ENCODE measurements around the gene GRAMD2B. TPM values are rescaled to one million over a fixed set of nuclear protein-coding genes. Genes with fewer than 3 reads are reported as not detected.

The GRAMD2B gene
- total RNA-seq, 1 experiment from 2014 or later = 7.2 TPM

DNA sequence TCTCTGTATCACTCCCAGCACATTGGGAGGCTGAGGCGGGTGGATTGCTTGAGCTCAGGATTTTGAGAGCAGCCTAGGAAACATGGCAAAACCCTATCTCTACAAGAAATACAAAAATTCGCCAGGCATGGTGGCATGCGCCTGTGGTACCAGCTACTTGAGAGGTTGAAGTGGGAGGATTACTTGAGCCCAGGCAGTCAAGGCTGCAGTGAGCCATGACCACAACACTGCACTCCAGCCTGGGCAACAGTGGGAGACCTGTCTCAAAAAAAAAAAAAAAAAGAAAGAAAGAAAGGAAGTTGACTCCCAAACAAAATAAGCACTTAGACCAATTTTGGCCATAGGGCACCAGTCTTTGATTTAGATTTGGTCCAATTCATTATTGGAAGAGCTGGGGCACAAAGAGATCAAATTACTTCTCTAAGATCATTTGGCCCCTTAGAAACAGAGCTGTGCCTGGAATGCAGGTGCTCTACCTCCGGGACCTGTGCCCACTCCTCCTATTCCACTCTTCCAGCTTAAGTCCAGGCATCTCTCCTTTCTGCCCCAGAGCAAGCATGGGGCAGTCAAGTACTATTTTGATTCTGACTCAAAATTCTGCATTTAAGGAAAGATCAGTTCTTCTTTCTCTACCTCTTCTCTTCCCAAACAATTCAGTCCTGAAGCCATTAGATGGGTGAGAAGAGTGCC, 112.8 kb downstream of the GRAMD2B start:
- H4K20me1 ChIP-seq (ENCODE audit: insufficient read depth) = no peaks in the 10 kb centered on the region
- POLR2A ChIA-PET = interaction anchor here (0.7 kb wide), 1 partner anchor 180 kb away, joined by 4 read pairs; no protein-coding TSS in a partner anchor
- H3K9ac ChIP-seq (ENCODE audit: low read length) = no peak overlapping the region
- H3K79me2 ChIP-seq (ENCODE audit: insufficient read depth, low read length) = no peaks in the 10 kb centered on the region
- intact Hi-C loops (cut with micrococcal nuclease) = loop anchor here (10.0 kb wide), 1 partner anchor 301 kb away; no protein-coding TSS in a partner anchor
- no peak overlapping the region for H3K4me2 ChIP-seq (ENCODE audit: low read length)
- DNase-seq (ENCODE audit: low read depth, low spot score) = no peak
- H3K36me3 ChIP-seq (ENCODE audit: control insufficient read depth in 1 of 2, insufficient read depth in 2 of 2, low read length in 2 of 2) = no peaks in the 10 kb centered on the region
- CTCF ChIA-PET = interaction anchor here (2.3 kb wide), 1 partner anchor 182 kb away, joined by 7 read pairs; no protein-coding TSS in a partner anchor
- RAD21 ChIA-PET (ENCODE audit: low non-redundant PET in 1 of 2, low total read pairs in 2 of 2, uncharacterized antibody in 2 of 2, unreplicated experiment in 2 of 2) = no interaction called here
- H2AFZ ChIP-seq (ENCODE audit: low read depth, low read length, poor library complexity, severe bottlenecking) = no peak overlapping the region
- peaks cover 0 to 4% of the 10 kb centered on the region in 2 experiments; a peak in 2 of 4 replicates for H3K4me1 ChIP-seq (ENCODE audit: control insufficient read depth in 1 of 2, insufficient read depth in 2 of 2, low read length in 2 of 2)
- TF ChIP-seq ZNF274 (IDR thresholded peaks at IDR 0.05; ENCODE audit: low read depth, low read length) (no peak), ELF1 (IDR thresholded peaks at IDR 0.05; ENCODE audit: borderline replicate concordance, low read depth) (no peak)
- no peak overlapping the region for H3K27ac ChIP-seq (ENCODE audit: low read depth, low read length)
- H3K9me2 ChIP-seq (ENCODE audit: insufficient read depth) = no peaks in the 10 kb centered on the region
- H3K4me3 ChIP-seq (replicated peaks in 1 of 2; ENCODE audit: low read depth in 1 of 2, low read length in 2 of 2) = no peak overlapping the region
- BruUV-seq (replicated peaks) = no TSS peak
- H3K27me3 ChIP-seq (ENCODE audit: insufficient read depth, low read length) = no peaks in the 10 kb centered on the region
- no peak for ATAC-seq
- no peaks in the 10 kb centered on the region for H3K9me3 ChIP-seq (ENCODE audit: control insufficient read depth in 1 of 2, insufficient read depth in 1 of 2, low read depth in 1 of 2, low read length in 2 of 2)

DNA sequence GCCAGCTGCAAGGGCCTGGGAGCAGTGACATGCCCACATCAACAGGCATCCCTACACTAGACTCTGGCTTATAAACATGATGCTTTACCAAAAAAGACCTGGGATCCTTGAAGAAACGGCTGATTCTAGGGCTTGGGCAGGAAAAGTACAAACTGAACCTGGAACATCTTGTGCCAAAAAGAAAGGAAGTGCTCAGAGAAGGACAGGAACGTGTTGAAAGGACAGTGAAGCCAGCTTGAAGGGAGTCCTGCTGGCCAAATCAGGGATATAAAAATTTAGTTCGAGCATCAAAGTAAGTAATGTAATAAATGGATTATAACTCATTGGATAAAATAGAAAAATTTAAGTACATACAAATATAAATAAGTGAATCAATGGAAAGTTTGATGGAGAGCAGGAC, 113.7 kb downstream of the GRAMD2B start:
- Histone ChIP-seq H3K9me2 (ENCODE audit: insufficient read depth) (no peaks in the 10 kb centered on the region), H3K9me3 (ENCODE audit: control insufficient read depth in 1 of 2, insufficient read depth in 1 of 2, low read depth in 1 of 2, low read length in 2 of 2) (no peaks in the 10 kb centered on the region), H4K20me1 (ENCODE audit: insufficient read depth) (no peaks in the 10 kb centered on the region), H3K27me3 (ENCODE audit: insufficient read depth, low read length) (no peaks in the 10 kb centered on the region), H2AFZ (ENCODE audit: low read depth, low read length, poor library complexity, severe bottlenecking) (no peak overlapping the region), H3K27ac (ENCODE audit: low read depth, low read length) (no peak overlapping the region), H3K79me2 (ENCODE audit: insufficient read depth, low read length) (no peaks in the 10 kb centered on the region), H3K36me3 (ENCODE audit: control insufficient read depth in 1 of 2, insufficient read depth in 2 of 2, low read length in 2 of 2) (no peaks in the 10 kb centered on the region), H3K9ac (ENCODE audit: low read length) (no peak overlapping the region), H3K4me2 (ENCODE audit: low read length) (no peak overlapping the region), H3K4me1 (ENCODE audit: control insufficient read depth in 1 of 2, insufficient read depth in 2 of 2, low read length in 2 of 2) (peaks cover 0 to 4% of the 10 kb centered on the region in 2 experiments; a peak in 2 of 4 replicates), H3K4me3 (replicated peaks in 1 of 2; ENCODE audit: low read depth in 1 of 2, low read length in 2 of 2) (no peak overlapping the region)
- RAD21 ChIA-PET (ENCODE audit: low non-redundant PET in 1 of 2, low total read pairs in 2 of 2, uncharacterized antibody in 2 of 2, unreplicated experiment in 2 of 2) = no interaction called here
- no peak for TF ChIP-seq ZNF274 (IDR thresholded peaks at IDR 0.05; ENCODE audit: low read depth, low read length)
- TF ChIP-seq, protein P1, sequence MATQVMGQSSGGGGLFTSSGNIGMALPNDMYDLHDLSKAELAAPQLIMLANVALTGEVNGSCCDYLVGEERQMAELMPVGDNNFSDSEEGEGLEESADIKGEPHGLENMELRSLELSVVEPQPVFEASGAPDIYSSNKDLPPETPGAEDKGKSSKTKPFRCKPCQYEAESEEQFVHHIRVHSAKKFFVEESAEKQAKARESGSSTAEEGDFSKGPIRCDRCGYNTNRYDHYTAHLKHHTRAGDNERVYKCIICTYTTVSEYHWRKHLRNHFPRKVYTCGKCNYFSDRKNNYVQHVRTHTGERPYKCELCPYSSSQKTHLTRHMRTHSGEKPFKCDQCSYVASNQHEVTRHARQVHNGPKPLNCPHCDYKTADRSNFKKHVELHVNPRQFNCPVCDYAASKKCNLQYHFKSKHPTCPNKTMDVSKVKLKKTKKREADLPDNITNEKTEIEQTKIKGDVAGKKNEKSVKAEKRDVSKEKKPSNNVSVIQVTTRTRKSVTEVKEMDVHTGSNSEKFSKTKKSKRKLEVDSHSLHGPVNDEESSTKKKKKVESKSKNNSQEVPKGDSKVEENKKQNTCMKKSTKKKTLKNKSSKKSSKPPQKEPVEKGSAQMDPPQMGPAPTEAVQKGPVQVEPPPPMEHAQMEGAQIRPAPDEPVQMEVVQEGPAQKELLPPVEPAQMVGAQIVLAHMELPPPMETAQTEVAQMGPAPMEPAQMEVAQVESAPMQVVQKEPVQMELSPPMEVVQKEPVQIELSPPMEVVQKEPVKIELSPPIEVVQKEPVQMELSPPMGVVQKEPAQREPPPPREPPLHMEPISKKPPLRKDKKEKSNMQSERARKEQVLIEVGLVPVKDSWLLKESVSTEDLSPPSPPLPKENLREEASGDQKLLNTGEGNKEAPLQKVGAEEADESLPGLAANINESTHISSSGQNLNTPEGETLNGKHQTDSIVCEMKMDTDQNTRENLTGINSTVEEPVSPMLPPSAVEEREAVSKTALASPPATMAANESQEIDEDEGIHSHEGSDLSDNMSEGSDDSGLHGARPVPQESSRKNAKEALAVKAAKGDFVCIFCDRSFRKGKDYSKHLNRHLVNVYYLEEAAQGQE (IDR thresholded peaks at IDR 0.05; ENCODE audit: low read depth) = no peak
- no peak for TF ChIP-seq RAD21 (IDR thresholded peaks at IDR 0.05; ENCODE audit: low read depth)
- no peak for TF ChIP-seq SP1 (IDR thresholded peaks at IDR 0.05; ENCODE audit: low read depth)
- no peak for DNase-seq (ENCODE audit: low read depth, low spot score)
- ATAC-seq = no peak
- POLR2A ChIA-PET = no interaction called here
- CTCF ChIA-PET = interaction anchor here (2.3 kb wide), 1 partner anchor 183 kb away, joined by 7 read pairs; no protein-coding TSS in a partner anchor
- intact Hi-C loops (cut with micrococcal nuclease) = loop anchor here (10.0 kb wide), 1 partner anchor 302 kb away; no protein-coding TSS in a partner anchor
- BruUV-seq (replicated peaks) = no TSS peak
